Measurements from ENCODE around the gene HEPN1.

Gene HEPN1

GRCh38 chr11:124898711-124899110, 20.3 kb upstream of the HEPN1 start (continued):
- TF ChIP-seq ZNF221 (tag by site-specific recombination; IDR thresholded peaks at IDR 0.05; ENCODE audit: borderline replicate concordance) (no peak), ZNF701 (tag by site-specific recombination; IDR thresholded peaks at IDR 0.05) (no peak)

- H3K9me3 ChIP-seq (ENCODE audit: control insufficient read depth, insufficient read depth, low read depth, low read length) = no peaks in the 10 kb centered on the region
- no peaks in the 10 kb centered on the region for H3K36me3 ChIP-seq (ENCODE audit: control insufficient read depth in 2 of 2, insufficient read depth in 1 of 2, low read length in 2 of 2)
- ChIA-PET CTCF (interaction anchor here (0.8 to 1.2 kb wide), 2 partner anchors 15 to 35 kb away, joined by 3 to 4 read pairs; no protein-coding TSS in a partner anchor), POLR2A (interaction anchor here (0.5 to 2.6 kb wide), 2 partner anchors 21 to 23 kb away, joined by 5 to 12 read pairs; no protein-coding TSS in a partner anchor)
- H3K4me3 ChIP-seq (ENCODE audit: low read depth, low read length) = no peak overlapping the region
- no peak overlapping the region for H3K27ac ChIP-seq (ENCODE audit: extremely low read depth, low read depth, low read length)
- H3K4me1 ChIP-seq (ENCODE audit: control insufficient read depth, insufficient read depth, low read length) = no peaks in the 10 kb centered on the region
- TF ChIP-seq ZNF785 (tag by site-specific recombination; IDR thresholded peaks at IDR 0.05) = no peak
- TF ChIP-seq ZNF239 (tag by site-specific recombination; IDR thresholded peaks at IDR 0.05) = no peak
- no peak for TF ChIP-seq ZNF513 (tag by site-specific recombination; IDR thresholded peaks at IDR 0.05)
- TF ChIP-seq MEIS1 (CRISPR knock-in tag; IDR thresholded peaks at IDR 0.05; ENCODE audit: borderline replicate concordance) = no peak
- no peak for TF ChIP-seq ZBTB8A (tag by site-specific recombination; IDR thresholded peaks at IDR 0.05)
- no peak for TF ChIP-seq SETDB1 (IDR thresholded peaks at IDR 0.05; ENCODE audit: insufficient read length, low read length)
- TF ChIP-seq ZFHX2 (tag by site-specific recombination; conservative IDR thresholded peaks at IDR 0.05) = no peak
Measured at GRCh38 chr11:124899383-124900145, 19.5 kb upstream of the HEPN1 start.

- POLR2A ChIA-PET = interaction anchor here (1.0 kb wide), 2 partner anchors 20 to 24 kb away, joined by 3 read pairs; no protein-coding TSS in a partner anchor
- CTCF ChIA-PET = interaction anchor here (3.2 kb wide), 1 partner anchor 24 kb away, joined by 9 read pairs; no protein-coding TSS in a partner anchor
- Histone ChIP-seq H3K4me1 (ENCODE audit: control insufficient read depth, insufficient read depth, low read length) (no peaks in the 10 kb centered on the region), H3K36me3 (ENCODE audit: control insufficient read depth in 2 of 2, insufficient read depth in 1 of 2, low read length in 2 of 2) (no peaks in the 10 kb centered on the region), H3K9me3 (ENCODE audit: control insufficient read depth, insufficient read depth, low read depth, low read length) (no peaks in the 10 kb centered on the region), H3K27ac (ENCODE audit: extremely low read depth, low read depth, low read length) (no peak overlapping the region), H3K4me3 (ENCODE audit: low read depth, low read length) (no peak overlapping the region)
- no peak for TF ChIP-seq ZNF558 (tag by site-specific recombination; IDR thresholded peaks at IDR 0.05)
- no peak for TF ChIP-seq KLF1 (tag by site-specific recombination; IDR thresholded peaks at IDR 0.05)
- TF ChIP-seq ZBTB20 (tag by site-specific recombination; IDR thresholded peaks at IDR 0.05) = no peak
- no peak for TF ChIP-seq SP3 (tag by site-specific recombination; IDR thresholded peaks at IDR 0.05)
- TF ChIP-seq ZNF777 (tag by site-specific recombination; IDR thresholded peaks at IDR 0.05; ENCODE audit: borderline replicate concordance) = no peak
- no peak for TF ChIP-seq ZIC2 (tag by site-specific recombination; IDR thresholded peaks at IDR 0.05)
- TF ChIP-seq SP7 (tag by site-specific recombination; IDR thresholded peaks at IDR 0.05) = no peak
- TF ChIP-seq ZFP3 (tag by site-specific recombination; IDR thresholded peaks at IDR 0.05; ENCODE audit: low read depth) = no peak
- TF ChIP-seq ZNF155 (tag by site-specific recombination; IDR thresholded peaks at IDR 0.05) = no peak
- TF ChIP-seq ZNF324 (tag by site-specific recombination; IDR thresholded peaks at IDR 0.05) = no peak
- no peak for TF ChIP-seq KLF8 (tag by site-specific recombination; IDR thresholded peaks at IDR 0.05)
- no peak for TF ChIP-seq RBAK (tag by site-specific recombination; IDR thresholded peaks at IDR 0.05)
- no peak for TF ChIP-seq ZNF610 (tag by site-specific recombination; IDR thresholded peaks at IDR 0.05; ENCODE audit: borderline replicate concordance)
- no peak for TF ChIP-seq FEZF1 (tag by site-specific recombination; IDR thresholded peaks at IDR 0.05)
- TF ChIP-seq ZNF548 (tag by site-specific recombination; IDR thresholded peaks at IDR 0.05) = no peak
- TF ChIP-seq ZNF140 (tag by site-specific recombination; IDR thresholded peaks at IDR 0.05) = no peak
Measured at GRCh38 chr11:124900464-124900863, 18.6 kb upstream of the HEPN1 start.
